Keratinocyte (primary cell): ENCODE results near the gene JAZF1. TPM values are rescaled to one million over a fixed set of nuclear protein-coding genes. Genes with fewer than 3 reads are reported as not detected.

Experiments used
- DNase-seq: peaks from one replicate; pipeline ENCODE4 v3.0.0-alpha.2; 2011; ENCODE audit warnings: low read depth, missing footprints, low spot score
- FAIRE-seq: peaks from 2 replicates; lab custom pipeline; 2011; peaks lifted over from hg19 to GRCh38; lab: Jason Lieb, UNC
- H2AFZ ChIP-seq: 2 replicates; pipeline ENCODE4 v1.6.0; 2012; ENCODE audit warnings: low read length, control low read depth, inconsistent platforms; ENCODE audit not compliant: control insufficient read depth
- H3K27ac ChIP-seq: 2 replicates; pipeline ENCODE4 v1.5.1; 2011; ENCODE audit warnings: low read length; ENCODE audit not compliant: control insufficient read depth, insufficient read depth
- H3K27me3 ChIP-seq: 3 replicates; pipeline ENCODE4 v1.6.0; 2011; ENCODE audit warnings: low read length; ENCODE audit not compliant: control insufficient read depth, insufficient read depth; ENCODE audit errors: extremely low read depth
- H3K36me3 ChIP-seq, 2 experiments: 2 replicates in 1 of 2; 3 replicates in 1 of 2; pipeline ENCODE4 v1.5.1; 2011; ENCODE audit warnings: low read length in 2 of 2, mild to moderate bottlenecking in 1 of 2; ENCODE audit not compliant: control insufficient read depth in 2 of 2, insufficient read depth in 2 of 2; ENCODE audit errors: extremely low read depth in 1 of 2
- H3K4me1 ChIP-seq: 3 replicates; pipeline ENCODE4 v1.5.1; 2011; ENCODE audit warnings: low read length; ENCODE audit not compliant: control insufficient read depth, insufficient read depth; ENCODE audit errors: extremely low read depth
- H3K4me2 ChIP-seq: 3 replicates; pipeline ENCODE4 v1.6.0; 2011; ENCODE audit warnings: low read depth, low read length; ENCODE audit not compliant: control insufficient read depth, insufficient read depth; ENCODE audit errors: extremely low read depth
- H3K4me3 ChIP-seq, 3 experiments: fragments of 200-600 bp in 1 of 3; sonication (generic) in 1 of 3; 2 replicates in 2 of 3; 3 replicates in 1 of 3; pipeline ENCODE4 v1.5.1; 2011 to 2016; ENCODE audit warnings: low read length in 3 of 3, mild to moderate bottlenecking in 3 of 3, control low read depth in 2 of 3, inconsistent platforms in 1 of 3, low read depth in 1 of 3, mixed read lengths in 1 of 3, mixed run types in 1 of 3, moderate library complexity in 1 of 3; ENCODE audit not compliant: control insufficient read depth in 2 of 3, insufficient read depth in 2 of 3; ENCODE audit errors: extremely low read depth in 1 of 3
- H3K79me2 ChIP-seq: 2 replicates; pipeline ENCODE4 v1.6.0; 2012; ENCODE audit warnings: low read length; ENCODE audit not compliant: control insufficient read depth, insufficient read depth
- H3K9ac ChIP-seq: 3 replicates; pipeline ENCODE4 v1.6.0; 2011; ENCODE audit warnings: low read length; ENCODE audit not compliant: control insufficient read depth, insufficient read depth; ENCODE audit errors: extremely low read depth
- H3K9me1 ChIP-seq: 3 replicates; pipeline ENCODE4 v1.6.0; 2011; ENCODE audit warnings: low read length; ENCODE audit not compliant: control insufficient read depth, insufficient read depth; ENCODE audit errors: extremely low read depth
- H3K9me3 ChIP-seq: 2 replicates; pipeline ENCODE4 v1.5.1; 2012; ENCODE audit warnings: low read depth, low read length; ENCODE audit not compliant: control insufficient read depth
- H4K20me1 ChIP-seq: 3 replicates; pipeline ENCODE4 v1.6.0; 2011; ENCODE audit warnings: low read length; ENCODE audit not compliant: control insufficient read depth, insufficient read depth; ENCODE audit errors: extremely low read depth
- EZH2 ChIP-seq: IDR thresholded peaks from one replicate; pipeline ENCODE4 v1.6.1; 2012; ENCODE audit warnings: inconsistent platforms, mild to moderate bottlenecking, low read length, moderate library complexity
- dilution Hi-C: fragments of 300-500 bp; cut with MboI; formaldehyde crosslinking; loops from one replicate; pipeline ENCODE4 v1.7.0; 2020; ENCODE audit warnings: low sequenced_read_pairs; ENCODE audit not compliant: extremely low pct_ligation_motif_present
- polyA plus RNA-seq, 5 experiments: library from polyadenylated mRNA; depleted of rRNA in 3 of 5; stranded (reverse) in 3 of 5; stranded (forward) in 1 of 5; unstranded in 1 of 5; fragments of >200 nt; gene quantifications; 1 replicate in 1 of 5; 2 replicates in 3 of 5; 3 replicates in 1 of 5; pipeline versions ENCODE4 v1.2.1 to v1.2.3, GENCODE V29; 2011 to 2012; ENCODE audit warnings: missing spikeins in 2 of 5, low read depth in 1 of 5, low replicate concordance in 1 of 5
- TF ChIP-seq, protein P1 (sequence below), 3 experiments: IDR thresholded peaks in 1 of 3; conservative IDR thresholded peaks in 1 of 3; optimal IDR thresholded peaks in 1 of 3; 2 replicates in 2 of 3; 3 replicates in 1 of 3; pipeline versions ENCODE3 to v1.5.1; 2011; ENCODE audit warnings: low read length in 3 of 3, mild to moderate bottlenecking in 3 of 3, moderate library complexity in 2 of 3, control low read depth in 1 of 3, inconsistent platforms in 1 of 3; ENCODE audit not compliant: insufficient read depth in 2 of 3; ENCODE audit errors: extremely low read depth in 1 of 3

The JAZF1 gene
- polyA plus RNA-seq, 1 donor (not counting 4 experiments of a cell fraction or from before 2014, with no cell fraction given) = 2.5 TPM

DNA sequence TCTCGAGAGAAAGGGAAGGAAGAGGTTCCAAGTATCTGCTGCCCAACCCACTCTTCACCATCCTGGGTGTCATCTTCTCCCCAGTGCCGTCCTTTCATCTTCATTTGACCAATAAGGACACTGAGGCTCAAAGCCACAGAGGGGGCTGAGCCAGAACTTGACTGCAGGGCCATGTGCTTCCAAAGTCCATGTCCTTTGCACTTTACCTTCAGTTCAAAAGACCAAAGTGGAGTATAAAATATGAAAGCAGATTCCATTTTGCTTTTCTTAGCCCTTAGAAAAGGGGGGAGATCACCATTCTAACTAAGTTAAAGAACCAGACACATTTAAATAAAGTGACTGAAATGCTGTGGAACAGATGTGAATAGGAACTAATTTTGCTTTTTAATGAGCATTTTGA lies 56.2 kb downstream of the JAZF1 start:
- H3K9me1 ChIP-seq = no peaks in the 10 kb centered on the region
- no peak overlapping the region for H3K4me2 ChIP-seq
- DNase-seq (no peak), FAIRE-seq (no peak)
- no peak overlapping the region for H3K4me3 ChIP-seq
- no peaks in the 10 kb centered on the region for H3K27me3 ChIP-seq
- dilution Hi-C loops = no loop called here
- H3K4me1 ChIP-seq = no peaks in the 10 kb centered on the region
- no peaks in the 10 kb centered on the region for H3K79me2 ChIP-seq
- no peak overlapping the region for H2AFZ ChIP-seq
- TF ChIP-seq EZH2 = no peak
- TF ChIP-seq, protein P1, sequence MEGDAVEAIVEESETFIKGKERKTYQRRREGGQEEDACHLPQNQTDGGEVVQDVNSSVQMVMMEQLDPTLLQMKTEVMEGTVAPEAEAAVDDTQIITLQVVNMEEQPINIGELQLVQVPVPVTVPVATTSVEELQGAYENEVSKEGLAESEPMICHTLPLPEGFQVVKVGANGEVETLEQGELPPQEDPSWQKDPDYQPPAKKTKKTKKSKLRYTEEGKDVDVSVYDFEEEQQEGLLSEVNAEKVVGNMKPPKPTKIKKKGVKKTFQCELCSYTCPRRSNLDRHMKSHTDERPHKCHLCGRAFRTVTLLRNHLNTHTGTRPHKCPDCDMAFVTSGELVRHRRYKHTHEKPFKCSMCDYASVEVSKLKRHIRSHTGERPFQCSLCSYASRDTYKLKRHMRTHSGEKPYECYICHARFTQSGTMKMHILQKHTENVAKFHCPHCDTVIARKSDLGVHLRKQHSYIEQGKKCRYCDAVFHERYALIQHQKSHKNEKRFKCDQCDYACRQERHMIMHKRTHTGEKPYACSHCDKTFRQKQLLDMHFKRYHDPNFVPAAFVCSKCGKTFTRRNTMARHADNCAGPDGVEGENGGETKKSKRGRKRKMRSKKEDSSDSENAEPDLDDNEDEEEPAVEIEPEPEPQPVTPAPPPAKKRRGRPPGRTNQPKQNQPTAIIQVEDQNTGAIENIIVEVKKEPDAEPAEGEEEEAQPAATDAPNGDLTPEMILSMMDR (optimal IDR thresholded peaks at IDR 0.05 in 1 of 3, IDR thresholded peaks at IDR 0.05 in 1 of 3, conservative IDR thresholded peaks at IDR 0.05 in 1 of 3; ENCODE audit: extremely low read depth in 1 of 3, insufficient read depth in 2 of 3, low read length in 3 of 3) = no peak
- H3K9me3 ChIP-seq = no peaks in the 10 kb centered on the region
- no peak overlapping the region for H3K9ac ChIP-seq
- no peaks in the 10 kb centered on the region for H3K36me3 ChIP-seq
- H3K27ac ChIP-seq = no peak overlapping the region
- H4K20me1 ChIP-seq = no peaks in the 10 kb centered on the region

DNA sequence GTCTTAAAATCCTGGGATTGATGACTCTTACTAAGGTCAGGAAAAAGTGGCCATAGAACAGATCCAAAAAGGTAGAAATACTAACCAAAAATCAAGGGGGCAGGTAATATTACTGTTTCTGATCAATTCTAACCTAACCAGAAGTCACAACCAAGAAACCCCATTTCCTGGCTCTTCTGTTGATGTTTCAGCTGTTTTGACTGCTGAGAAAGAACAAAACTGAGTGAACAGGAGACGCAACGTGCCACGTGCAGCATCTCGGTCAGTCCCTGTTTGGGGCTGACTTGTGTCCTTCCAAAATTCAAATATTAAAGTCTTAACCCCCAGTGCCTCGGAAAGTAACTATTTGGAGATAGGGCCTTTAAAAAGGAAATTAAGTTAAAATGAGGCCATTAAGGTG lies 56.8 kb downstream of the JAZF1 start:
- H4K20me1 ChIP-seq = no peaks in the 10 kb centered on the region
- H3K27ac ChIP-seq = no peak overlapping the region
- FAIRE-seq (no peak), DNase-seq (no peak)
- H3K9me1 ChIP-seq = no peaks in the 10 kb centered on the region
- H3K36me3 ChIP-seq = no peaks in the 10 kb centered on the region
- TF ChIP-seq, protein P1 (optimal IDR thresholded peaks at IDR 0.05 in 1 of 3, IDR thresholded peaks at IDR 0.05 in 1 of 3, conservative IDR thresholded peaks at IDR 0.05 in 1 of 3; ENCODE audit: extremely low read depth in 1 of 3, insufficient read depth in 2 of 3, low read length in 3 of 3) = no peak
- TF ChIP-seq EZH2 = no peak
- H3K4me3 ChIP-seq = no peak overlapping the region
- H2AFZ ChIP-seq = no peak overlapping the region
- no peaks in the 10 kb centered on the region for H3K9me3 ChIP-seq
- no peaks in the 10 kb centered on the region for H3K27me3 ChIP-seq
- no peak overlapping the region for H3K4me2 ChIP-seq
- no peaks in the 10 kb centered on the region for H3K4me1 ChIP-seq
- dilution Hi-C loops = no loop called here
- H3K79me2 ChIP-seq = no peaks in the 10 kb centered on the region
- H3K9ac ChIP-seq = no peak overlapping the region
